ENCODE measurements around the gene GMDS.

GMDS gene

GRCh38 chr6:1730882-1731281, 514.5 kb downstream of the GMDS start:
- no peak for TF ChIP-seq CTCF (IDR thresholded peaks at IDR 0.05; ENCODE audit: insufficient read depth, low read depth, low read length, missing control alignments)
- DNase-seq (ENCODE audit: low read depth), result no peak
- H3K4me3 ChIP-seq (ENCODE audit: low read depth, low read length), result no peak overlapping the region

GRCh38 chr6:1729750-1730140, 515.7 kb downstream of the GMDS start:
- no peak for DNase-seq (ENCODE audit: low read depth)
- H3K4me3 ChIP-seq (ENCODE audit: low read depth, low read length), result no peak overlapping the region
- TF ChIP-seq CTCF (IDR thresholded peaks at IDR 0.05; ENCODE audit: insufficient read depth, low read depth, low read length, missing control alignments), result no peak

- TF ChIP-seq CTCF (IDR thresholded peaks at IDR 0.05; ENCODE audit: insufficient read depth, low read depth, low read length, missing control alignments), result no peak
Measured at GRCh38 chr6:1729133-1729749, 516.2 kb downstream of the GMDS start.

GRCh38 chr6:1726341-1726768, 519.0 kb downstream of the GMDS start:
- DNase-seq (ENCODE audit: low read depth), result no peak
- no peak for TF ChIP-seq CTCF (IDR thresholded peaks at IDR 0.05; ENCODE audit: insufficient read depth, low read depth, low read length, missing control alignments)

More at GRCh38 chr6:1729133-1729749, 516.2 kb downstream of the GMDS start:
- H3K4me3 ChIP-seq (ENCODE audit: low read depth, low read length), result no peak overlapping the region
- no peak for DNase-seq (ENCODE audit: low read depth)

GRCh38 chr6:1724616-1725015, 520.8 kb downstream of the GMDS start:
- no peak overlapping the region for H3K4me3 ChIP-seq (ENCODE audit: low read depth, low read length)
- no peak for DNase-seq (ENCODE audit: low read depth)
- no peak for TF ChIP-seq CTCF (IDR thresholded peaks at IDR 0.05; ENCODE audit: insufficient read depth, low read depth, low read length, missing control alignments)

More at GRCh38 chr6:1726341-1726768, 519.0 kb downstream of the GMDS start:
- no peak overlapping the region for H3K4me3 ChIP-seq (ENCODE audit: low read depth, low read length)

GRCh38 chr6:1724124-1724523, 521.3 kb downstream of the GMDS start:
- no peak for TF ChIP-seq CTCF (IDR thresholded peaks at IDR 0.05; ENCODE audit: insufficient read depth, low read depth, low read length, missing control alignments)
- H3K4me3 ChIP-seq (ENCODE audit: low read depth, low read length), result no peak overlapping the region
- DNase-seq (ENCODE audit: low read depth), result no peak

- no peak for TF ChIP-seq CTCF (IDR thresholded peaks at IDR 0.05; ENCODE audit: insufficient read depth, low read depth, low read length, missing control alignments)
- DNase-seq (ENCODE audit: low read depth), result no peak
- no peak overlapping the region for H3K4me3 ChIP-seq (ENCODE audit: low read depth, low read length)
Measured at GRCh38 chr6:1722801-1723200, 522.6 kb downstream of the GMDS start.
